Ishikawa (cell line): ENCODE data around the gene UACA.

Source experiments
- EP300 ChIP-seq: IDR thresholded peaks from 2 replicates; pipeline ENCODE4 v1.6.1; 2012; ENCODE audit warnings: borderline replicate concordance
- RAD21 ChIP-seq: IDR thresholded peaks from 2 replicates; pipeline ENCODE4 v1.6.1; 2012; ENCODE audit warnings: low read depth
- TF ChIP-seq, protein P1 (sequence below): IDR thresholded peaks from 2 replicates; pipeline ENCODE4 v1.6.1; 2012

DNA sequence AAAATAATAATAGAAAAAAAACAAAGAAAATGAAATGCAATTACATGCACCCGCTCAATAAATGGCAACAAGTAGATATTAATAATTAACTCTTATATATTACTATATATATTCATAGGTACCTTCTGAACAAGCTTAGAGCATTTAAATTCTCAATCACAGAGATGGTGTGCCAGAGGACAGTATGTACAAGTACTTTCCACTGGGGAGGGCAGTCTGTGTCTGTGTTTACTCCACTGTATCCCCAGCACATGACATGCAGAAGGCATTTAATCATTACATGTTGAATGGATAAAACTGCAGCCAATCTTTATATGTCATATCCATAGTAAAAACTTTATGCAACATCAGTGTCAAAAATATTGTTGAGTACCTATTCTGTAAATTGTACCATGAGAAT is 97.8 kb downstream of the UACA start:
- TF ChIP-seq, protein P1, sequence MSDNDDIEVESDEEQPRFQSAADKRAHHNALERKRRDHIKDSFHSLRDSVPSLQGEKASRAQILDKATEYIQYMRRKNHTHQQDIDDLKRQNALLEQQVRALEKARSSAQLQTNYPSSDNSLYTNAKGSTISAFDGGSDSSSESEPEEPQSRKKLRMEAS, result no peak
- TF ChIP-seq EP300, result no peak
- no peak for TF ChIP-seq RAD21
